H1 (cell line): Measurements from ENCODE around the gene CYP2W1. TPM values are rescaled to one million over a fixed set of nuclear protein-coding genes. Genes with fewer than 3 reads are reported as not detected.

Source experiments
- CTCF ChIA-PET: fragments of 300-600 bp; sonication (Branson Sonifier 250); formaldehyde crosslinking; loops from one replicate; lab custom pipeline; 2021; ENCODE audit not compliant: partially characterized antibody; lab: Charles Lee
- POLR2A ChIA-PET: fragments of 300-600 bp; sonication (Branson Sonifier 250); formaldehyde crosslinking; loops from one replicate; lab custom pipeline; 2021; ENCODE audit warnings: inconsistent platforms; ENCODE audit not compliant: partially characterized antibody; lab: Charles Lee
- DNase-seq, 2 experiments: peaks; one replicate each; pipeline versions ENCODE4 v3.0.0 to v3.0.0-alpha.2; 2010 to 2022; ENCODE audit warnings: low spot score in 2 of 2, low read depth in 1 of 2, mixed read lengths in 1 of 2
- FAIRE-seq: peaks from 2 replicates; lab custom pipeline; 2011; peaks lifted over from hg19 to GRCh38; lab: Jason Lieb, UNC
- H2AFZ ChIP-seq: 2 replicates; pipeline ENCODE4 v1.8.1; 2012; ENCODE audit warnings: low read length, inconsistent platforms
- H2AK5ac ChIP-seq: 2 replicates; pipeline ENCODE4 v1.6.1; 2013; ENCODE audit warnings: low read depth, low read length
- H2BK120ac ChIP-seq: replicated peaks from 2 replicates; pipeline ENCODE3; 2013; ENCODE audit warnings: low read depth, low read length, inconsistent platforms
- H2BK12ac ChIP-seq: 2 replicates; pipeline ENCODE4 v1.6.1; 2013; ENCODE audit warnings: low read depth, low read length
- H2BK15ac ChIP-seq: 2 replicates; pipeline ENCODE4 v1.6.1; 2013; ENCODE audit warnings: low read length
- H2BK20ac ChIP-seq: 2 replicates; pipeline ENCODE4 v1.6.1; 2013; ENCODE audit warnings: low read length
- H2BK5ac ChIP-seq: 2 replicates; pipeline ENCODE4 v1.6.1; 2013; ENCODE audit warnings: low read depth, low read length
- H3K14ac ChIP-seq: 2 replicates; pipeline ENCODE4 v1.6.1; 2013; ENCODE audit warnings: inconsistent platforms; ENCODE audit not compliant: insufficient read length
- H3K18ac ChIP-seq: 2 replicates; pipeline ENCODE4 v1.6.1; 2013; ENCODE audit warnings: low read length; ENCODE audit errors: extremely low read depth
- H3K23ac ChIP-seq: 2 replicates; pipeline ENCODE4 v1.6.1; 2013; ENCODE audit warnings: inconsistent platforms; ENCODE audit not compliant: insufficient read length
- H3K23me2 ChIP-seq: 2 replicates; pipeline ENCODE4 v1.6.1; 2013; ENCODE audit warnings: low read depth, low read length
- H3K27ac ChIP-seq: 2 replicates; pipeline ENCODE4 v1.6.1; 2011; ENCODE audit warnings: low read depth, low read length, inconsistent platforms
- H3K27me3 ChIP-seq, 4 experiments: replicated peaks in 1 of 4; 1 replicate in 1 of 4; 2 replicates in 3 of 4; pipeline versions ENCODE4 v1.6.1 to v1.8.1; 2011 to 2013; ENCODE audit warnings: low read length in 3 of 4, mild to moderate bottlenecking in 3 of 4, inconsistent platforms in 2 of 4, mixed read lengths in 2 of 4, moderate library complexity in 1 of 4; ENCODE audit not compliant: control insufficient read depth in 3 of 4, insufficient read depth in 3 of 4; ENCODE audit errors: extremely low read depth in 1 of 4
- H3K36me3 ChIP-seq, 4 experiments: 2 replicates each; pipeline versions ENCODE4 v1.6.1 to v1.8.1; 2011 to 2013; ENCODE audit warnings: mild to moderate bottlenecking in 4 of 4, low read length in 3 of 4, moderate library complexity in 2 of 4, control low read depth in 1 of 4, inconsistent platforms in 1 of 4; ENCODE audit not compliant: insufficient read depth in 4 of 4, control insufficient read depth in 2 of 4
- H3K4ac ChIP-seq: replicated peaks from 2 replicates; pipeline ENCODE3; 2013; ENCODE audit warnings: low read length, low read depth, mixed read lengths, inconsistent platforms; ENCODE audit not compliant: insufficient read length
- H3K4me1 ChIP-seq, 4 experiments: replicated peaks in 1 of 4; 1 replicate in 1 of 4; 2 replicates in 3 of 4; pipeline versions ENCODE4 v1.6.1 to v1.8.1; 2011 to 2013; ENCODE audit warnings: low read length in 3 of 4, inconsistent platforms in 2 of 4, mixed read lengths in 1 of 4; ENCODE audit not compliant: insufficient read depth in 4 of 4, control insufficient read depth in 3 of 4
- H3K4me2 ChIP-seq, 2 experiments: 2 replicates each; pipeline versions ENCODE4 v1.6.1 to v1.8.1; 2011 to 2013; ENCODE audit warnings: low read depth in 2 of 2, low read length in 2 of 2, control low read depth in 1 of 2, inconsistent platforms in 1 of 2, mild to moderate bottlenecking in 1 of 2; ENCODE audit not compliant: insufficient read depth in 1 of 2
- H3K4me3 ChIP-seq, 4 experiments: fragments of 200-600, 300-600 bp in 1 of 4; sonication (generic), shearing (Covaris generic), sonication (Bioruptor Twin) in 1 of 4; 2 replicates each; pipeline versions ENCODE4 v1.5.1 to v1.8.1; 2011 to 2016; ENCODE audit warnings: low read length in 4 of 4, low read depth in 3 of 4, control low read depth in 2 of 4, inconsistent platforms in 2 of 4, mild to moderate bottlenecking in 2 of 4, mixed read lengths in 1 of 4, moderate library complexity in 1 of 4; ENCODE audit not compliant: insufficient read depth in 2 of 4; ENCODE audit errors: extremely low read depth in 1 of 4
- H3K56ac ChIP-seq: replicated peaks from 2 replicates; pipeline ENCODE3; 2013; ENCODE audit warnings: low read depth, mild to moderate bottlenecking, mixed read lengths, low read length, inconsistent platforms; ENCODE audit not compliant: insufficient read length
- H3K79me1 ChIP-seq: 2 replicates; pipeline ENCODE4 v1.6.1; 2013; ENCODE audit warnings: low read depth, low read length, control low read depth
- H3K79me2 ChIP-seq, 2 experiments: 2 replicates each; pipeline versions ENCODE4 v1.6.1 to v1.8.1; 2012 to 2013; ENCODE audit warnings: low read length in 2 of 2, mild to moderate bottlenecking in 2 of 2, inconsistent platforms in 1 of 2; ENCODE audit not compliant: insufficient read depth in 2 of 2, control insufficient read depth in 1 of 2
- H3K9ac ChIP-seq, 4 experiments: replicated peaks in 1 of 4; 1 replicate in 1 of 4; 2 replicates in 3 of 4; pipeline versions ENCODE4 v1.6.1 to v1.8.1; 2011 to 2013; ENCODE audit warnings: low read depth in 3 of 4, low read length in 3 of 4, control low read depth in 2 of 4, mild to moderate bottlenecking in 2 of 4, moderate library complexity in 2 of 4, inconsistent platforms in 1 of 4; ENCODE audit errors: extremely low read depth in 1 of 4
- H3K9me3 ChIP-seq, 2 experiments: 2 replicates each; pipeline versions ENCODE4 v1.6.1 to v1.8.1; 2012 to 2013; ENCODE audit warnings: mild to moderate bottlenecking in 2 of 2, moderate library complexity in 2 of 2, control low read depth in 1 of 2, inconsistent platforms in 1 of 2, low read depth in 1 of 2, low read length in 1 of 2, mixed read lengths in 1 of 2; ENCODE audit not compliant: insufficient read depth in 2 of 2
- H4K20me1 ChIP-seq, 2 experiments: replicated peaks in 1 of 2; 2 replicates each; pipeline versions ENCODE3 to v1.8.1; 2011 to 2013; ENCODE audit warnings: inconsistent platforms in 2 of 2, low read length in 2 of 2, mild to moderate bottlenecking in 1 of 2; ENCODE audit not compliant: insufficient read depth in 2 of 2, control insufficient read depth in 1 of 2
- H4K5ac ChIP-seq: 2 replicates; pipeline ENCODE4 v1.6.1; 2013; ENCODE audit warnings: low read length, low read depth, mixed read lengths, inconsistent platforms; ENCODE audit not compliant: insufficient read length
- H4K8ac ChIP-seq: 2 replicates; pipeline ENCODE4 v1.8.0; 2013; ENCODE audit warnings: mild to moderate bottlenecking, moderate library complexity, low read length, inconsistent platforms; ENCODE audit not compliant: insufficient read depth; ENCODE audit errors: extremely low read depth
- H4K91ac ChIP-seq: replicated peaks from 2 replicates; pipeline ENCODE3; 2013; ENCODE audit warnings: low read length, mixed read lengths, inconsistent platforms; ENCODE audit not compliant: insufficient read length
- CBX8 ChIP-seq: fragments of 300-800, 300-1000 bp; sonication (generic); IDR thresholded peaks from 2 replicates; pipeline ENCODE4 v1.7.1; 2016; ENCODE audit warnings: low read depth, low read length, borderline replicate concordance
- CEBPB ChIP-seq: IDR thresholded peaks from 2 replicates; pipeline ENCODE4 v1.6.1; 2012; ENCODE audit warnings: low read depth, low read length
- HDAC6 ChIP-seq: IDR thresholded peaks from one replicate; pipeline ENCODE4 v1.7.1; 2012; ENCODE audit warnings: low read depth, mild to moderate bottlenecking, inconsistent platforms, low read length, moderate library complexity
- KDM1A ChIP-seq: fragments of 200-600, 300-600 bp; sonication (generic); IDR thresholded peaks from 2 replicates; pipeline ENCODE4 v1.7.1; 2016; ENCODE audit warnings: mild to moderate bottlenecking, low read length, borderline replicate concordance
- KDM5A ChIP-seq: fragments of 200-600 bp; IDR thresholded peaks from 2 replicates; pipeline ENCODE4 v1.7.1; 2012; ENCODE audit warnings: mild to moderate bottlenecking, low read length, inconsistent platforms, mixed read lengths
- PHF8 ChIP-seq: fragments of 200-600 bp; sonication (generic); conservative IDR thresholded peaks from 2 replicates; pipeline ENCODE4 v1.7.1; 2012; ENCODE audit warnings: low read depth, mild to moderate bottlenecking, inconsistent platforms, low read length, moderate library complexity
- RBBP5 ChIP-seq: IDR thresholded peaks from 2 replicates; pipeline ENCODE4 v1.7.1; 2012; ENCODE audit warnings: low read depth, mild to moderate bottlenecking, inconsistent platforms, low read length, moderate library complexity, borderline replicate concordance
- SIX5 ChIP-seq: IDR thresholded peaks from 2 replicates; pipeline ENCODE4 v1.6.1; 2011; ENCODE audit warnings: mild to moderate bottlenecking, low read depth, low read length
- TAF7 ChIP-seq: optimal IDR thresholded peaks from 2 replicates; pipeline ENCODE3; 2011; ENCODE audit warnings: low read depth, mild to moderate bottlenecking, inconsistent platforms, low read length, moderate library complexity, borderline replicate concordance
- TEAD4 ChIP-seq: IDR thresholded peaks from 2 replicates; pipeline ENCODE4 v1.6.1; 2012; ENCODE audit warnings: low read depth, low read length, inconsistent platforms, mixed read lengths
- WGBS, 2 experiments: shearing (Covaris generic) in 1 of 2; methylation state at CpG; one replicate each; pipeline versions ENCODE4 v1.1.6 to v1.1.7; 2013 to 2015; ENCODE audit warnings: low lambda C conversion rate in 2 of 2, mixed read lengths in 2 of 2, inconsistent platforms in 1 of 2, low coverage in 1 of 2, missing lambda C conversion rate in 1 of 2; ENCODE audit not compliant: insufficient replicate concordance in 2 of 2, insufficient coverage in 1 of 2, insufficient read length in 1 of 2; ENCODE audit errors: extremely low coverage in 1 of 2, missing lambda C conversion rate in 1 of 2; 5-methylcytosine and 5-hydroxymethylcytosine counted together
- polyA plus RNA-seq, 7 experiments: library from polyadenylated mRNA; depleted of rRNA in 3 of 7; stranded (reverse) in 5 of 7; unstranded in 2 of 7; fragments of >200 nt in 5 of 7; fragments of 200-250 nt in 2 of 7; gene quantifications; 1 replicate in 5 of 7; 2 replicates in 1 of 7; 4 replicates in 1 of 7; pipeline versions ENCODE4 v1.2.1 to v1.2.3, GENCODE V29; 2011 to 2013; ENCODE audit warnings: missing spikeins in 2 of 7, mixed read lengths in 2 of 7
- total RNA-seq: library from RNA; stranded (reverse); fragmentation: NEBNext Ultra II Directional; extraction: Animal tissue kit (Norgen Biotek cat#: 25700); gene quantifications from 2 replicates; pipeline ENCODE4 v1.2.1, GENCODE V29; 2021

CYP2W1 gene
- total and polyA plus RNA-seq, 2 of the 8 experiments (the other 6 are each of a cell fraction or from before 2014, with no cell fraction given), result not detected

GRCh38 chr7:978049-978346 is 5.0 kb upstream of the CYP2W1 start:
- H2BK15ac ChIP-seq, result no peak overlapping the region
- POLR2A ChIA-PET, result interaction anchor here (0.9 to 3.2 kb wide), 4 partner anchors 11 to 64 kb away, joined by 3 to 10 read pairs (median 4); no protein-coding TSS in a partner anchor
- CTCF ChIA-PET, result interaction anchor here (1.1 to 3.9 kb wide), 11 partner anchors 11 to 205 kb away, joined by 3 to 32 read pairs (median 4); partner anchors contain the start of gene GPR146
- H3K79me1 ChIP-seq, result peaks cover 3% of the 10 kb centered on the region
- TF ChIP-seq CEBPB, result no peak
- TF ChIP-seq CBX8, result no peak
- TF ChIP-seq HDAC6, result no peak
- TF ChIP-seq RBBP5, result no peak
- no peak for TF ChIP-seq KDM5A
- TF ChIP-seq KDM1A, result no peak
- no peak for TF ChIP-seq TAF7
- TF ChIP-seq PHF8, result no peak
- no peak for TF ChIP-seq SIX5
- no peak for TF ChIP-seq TEAD4
- no peak overlapping the region for H2BK12ac ChIP-seq
- H3K36me3 ChIP-seq, result peaks cover 0 to 3% (median 0%) of the 10 kb centered on the region in 4 experiments; a peak in 2 of 8 replicates
- H3K4ac ChIP-seq, result no peak overlapping the region
- H3K27me3 ChIP-seq, result no peaks in the 10 kb centered on the region
- H2BK120ac ChIP-seq, result no peak overlapping the region
- no peak overlapping the region for H3K27ac ChIP-seq
- H4K20me1 ChIP-seq, result peaks cover 0 to 5% of the 10 kb centered on the region in 2 experiments
- H3K79me2 ChIP-seq, result peaks cover 4 to 14% of the 10 kb centered on the region in 2 experiments; a peak in 3 of 4 replicates
- H3K18ac ChIP-seq, result no peak overlapping the region
- H3K23ac ChIP-seq, result no peak overlapping the region
- 86% methylated on average over 7 of the region's 7 CpGs; no CpG with 5 or more reads in 1 of the 2 experiments for WGBS, 2 experiments
- H2BK5ac ChIP-seq, result no peak overlapping the region
- FAIRE-seq (no peak), DNase-seq (no peak)
- peaks cover 3% of the 10 kb centered on the region; the same call in 1 of the 2 replicates for H3K23me2 ChIP-seq
- no peak overlapping the region for H3K56ac ChIP-seq
- H3K9me3 ChIP-seq, result no peaks in the 10 kb centered on the region
- H2AK5ac ChIP-seq, result no peak overlapping the region
- peaks cover 0 to 6% (median 3%) of the 10 kb centered on the region in 4 experiments; a peak in 5 of 7 replicates for H3K4me1 ChIP-seq
- no peak overlapping the region for H2AFZ ChIP-seq
- H3K4me3 ChIP-seq, result no peak overlapping the region
- H4K91ac ChIP-seq, result no peak overlapping the region
- no peak overlapping the region for H3K4me2 ChIP-seq
- no peak overlapping the region for H2BK20ac ChIP-seq
- no peak overlapping the region for H3K14ac ChIP-seq
- no peak overlapping the region for H4K5ac ChIP-seq
- no peak overlapping the region for H3K9ac ChIP-seq
- no peak overlapping the region for H4K8ac ChIP-seq
